Muscle layer of colon (tissue), 2 donors: ENCODE data around the gene ADGRG3.

Experiments
- H3K27ac ChIP-seq: one replicate; pipeline ENCODE4 v1.7.0; 2013; ENCODE audit warnings: low read depth, mild to moderate bottlenecking, low read length, moderate library complexity
- H3K27me3 ChIP-seq, 2 donors: one replicate each; pipeline ENCODE4 v1.7.0; 2013; ENCODE audit warnings: low read length in 2 of 2, mild to moderate bottlenecking in 2 of 2; ENCODE audit not compliant: insufficient read depth in 2 of 2, control insufficient read depth in 1 of 2
- H3K36me3 ChIP-seq: one replicate; pipeline ENCODE4 v1.7.0; 2013; ENCODE audit warnings: mild to moderate bottlenecking, low read length; ENCODE audit not compliant: insufficient read depth
- H3K4me1 ChIP-seq: one replicate; pipeline ENCODE4 v1.7.0; 2013; ENCODE audit warnings: mild to moderate bottlenecking, low read length; ENCODE audit not compliant: insufficient read depth
- H3K4me3 ChIP-seq, 2 donors: one replicate each; pipeline ENCODE4 v1.7.0; 2013; ENCODE audit warnings: low read length in 2 of 2, low read depth in 1 of 2, mild to moderate bottlenecking in 1 of 2, moderate library complexity in 1 of 2
- H3K9ac ChIP-seq: one replicate; pipeline ENCODE4 v1.7.0; 2013; ENCODE audit warnings: low read length
- H3K9me3 ChIP-seq: one replicate; pipeline ENCODE4 v1.7.0; 2013; ENCODE audit warnings: mild to moderate bottlenecking, low read length
- donor health status: abdominal sarcoma.
- donor health status: Adenocarcinoma of cecum.

ADGRG3 gene

DNA sequence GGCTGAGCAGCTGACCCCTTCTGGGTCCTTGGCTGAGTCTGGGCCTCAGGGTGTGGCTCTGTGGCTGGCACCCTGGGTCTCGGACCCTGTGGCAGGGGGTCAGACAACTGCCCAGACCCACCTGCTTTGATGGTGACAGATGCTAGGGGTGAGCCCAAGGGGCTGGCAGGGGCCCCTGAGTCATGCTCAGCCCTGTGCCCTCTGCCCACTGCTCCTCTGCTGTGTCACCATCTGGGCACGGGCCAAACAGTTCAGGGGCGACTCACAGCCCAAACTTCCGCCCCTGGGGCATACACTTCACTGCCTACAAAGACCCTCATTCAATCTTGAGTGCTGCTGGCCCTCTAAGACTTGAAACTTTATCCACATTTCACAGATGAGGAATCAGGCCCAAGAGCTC is 33.9 kb upstream of the ADGRG3 start:
- no peaks in the 10 kb centered on the region for H3K36me3 ChIP-seq
- H3K27ac ChIP-seq: no peak overlapping the region
- peaks cover 0 to 37% of the 10 kb centered on the region in 2 donors for H3K27me3 ChIP-seq
- H3K4me1 ChIP-seq: no peaks in the 10 kb centered on the region
- H3K4me3 ChIP-seq: no peak overlapping the region
- no peak overlapping the region for H3K9ac ChIP-seq
- H3K9me3 ChIP-seq: no peaks in the 10 kb centered on the region

DNA sequence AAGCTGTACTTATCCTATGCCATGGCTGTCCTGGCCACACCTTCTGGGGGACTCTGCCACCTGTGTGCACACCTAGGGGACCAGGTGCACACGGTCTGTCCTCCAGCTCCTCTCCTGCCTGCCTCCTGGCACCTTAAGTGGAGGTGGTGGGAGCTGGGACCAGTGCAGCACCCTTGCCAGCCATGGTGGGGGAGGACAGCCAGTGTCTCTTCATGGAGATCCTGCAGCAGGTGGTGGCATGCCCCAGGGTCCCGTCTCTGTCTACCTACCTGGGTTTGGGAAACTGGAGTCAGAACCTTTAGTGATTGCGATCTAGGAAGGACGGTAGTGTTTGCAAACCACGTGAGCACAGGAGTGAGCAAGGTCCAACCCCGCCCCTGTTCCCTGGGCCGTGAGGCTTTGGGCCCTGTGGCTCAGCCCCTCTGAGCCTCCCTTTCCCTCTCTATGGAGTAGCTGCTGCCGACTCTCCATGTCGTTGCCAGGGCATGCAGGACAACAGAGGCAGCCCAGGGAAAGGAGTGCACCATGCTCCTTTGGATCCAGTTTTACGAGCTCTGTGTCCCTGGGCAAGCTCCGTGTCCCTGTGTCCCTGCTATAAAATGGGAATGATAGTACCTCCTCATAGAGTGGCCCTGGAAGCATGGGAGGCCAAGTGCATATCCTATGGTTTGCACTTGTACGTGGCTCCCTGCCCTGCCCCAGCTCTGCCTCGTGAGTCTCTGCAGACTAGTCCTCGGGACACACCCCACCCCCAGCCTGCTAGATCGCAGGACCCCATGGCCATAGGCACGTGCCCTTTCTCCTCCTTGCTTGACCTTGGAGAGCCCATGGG is 32.6 kb upstream of the ADGRG3 start:
- no peak overlapping the region for H3K4me3 ChIP-seq
- H3K27me3 ChIP-seq: peaks cover 0 to 24% of the 10 kb centered on the region in 2 donors
- no peaks in the 10 kb centered on the region for H3K4me1 ChIP-seq
- H3K9me3 ChIP-seq: no peaks in the 10 kb centered on the region
- no peaks in the 10 kb centered on the region for H3K36me3 ChIP-seq
- H3K27ac ChIP-seq: no peak overlapping the region
- H3K9ac ChIP-seq: no peak overlapping the region

DNA sequence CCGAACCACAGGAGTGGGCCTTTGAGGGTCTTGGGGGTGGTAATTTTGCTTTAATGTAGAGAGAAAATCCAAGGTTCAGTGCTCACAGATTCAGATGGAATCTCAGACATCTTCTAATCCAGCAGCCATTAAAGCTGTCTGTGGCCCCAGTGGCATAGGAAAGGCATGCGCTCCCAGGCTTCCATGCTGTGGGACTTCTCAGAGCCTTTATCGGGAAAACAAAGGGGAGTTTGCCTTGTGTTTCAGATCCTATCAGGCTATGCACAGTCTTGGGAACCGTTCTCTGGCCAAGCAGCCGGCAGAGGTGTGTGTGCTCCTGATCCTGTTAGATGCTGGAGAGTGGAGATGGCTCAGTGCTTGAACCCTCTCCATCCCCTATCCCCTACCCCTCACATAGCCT is 31.9 kb upstream of the ADGRG3 start:
- H3K36me3 ChIP-seq: no peaks in the 10 kb centered on the region
- peaks cover 0 to 19% of the 10 kb centered on the region in 2 donors for H3K27me3 ChIP-seq
- H3K9ac ChIP-seq: no peak overlapping the region

DNA sequence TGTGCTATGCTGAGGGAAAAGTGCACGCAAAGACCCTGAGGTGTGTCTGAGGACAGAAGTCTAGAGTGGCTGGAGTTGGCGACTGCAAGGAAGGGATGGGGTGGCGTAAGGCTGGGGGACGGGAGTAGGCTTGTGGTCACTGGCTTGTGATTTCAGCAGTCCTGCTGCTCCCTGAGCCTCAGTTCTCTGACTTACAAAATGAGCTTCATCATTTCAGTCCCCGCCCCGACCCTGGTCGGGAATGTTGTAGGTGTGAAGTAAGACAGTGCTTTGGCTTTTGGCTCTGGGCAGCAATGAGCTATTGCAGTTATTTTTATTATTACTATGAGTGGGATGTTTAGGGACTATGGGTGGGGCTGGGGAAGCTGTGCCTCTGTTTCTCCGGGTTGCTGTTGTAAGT is 31.1 kb upstream of the ADGRG3 start:
- no peaks in the 10 kb centered on the region for H3K36me3 ChIP-seq
- H3K9me3 ChIP-seq: no peaks in the 10 kb centered on the region
- H3K9ac ChIP-seq: no peak overlapping the region
- peaks cover 0 to 19% of the 10 kb centered on the region in 2 donors for H3K27me3 ChIP-seq
- H3K4me1 ChIP-seq: no peaks in the 10 kb centered on the region
- H3K27ac ChIP-seq: no peak overlapping the region
- H3K4me3 ChIP-seq: no peak overlapping the region

More for the DNA sequence above, 31.9 kb upstream of the ADGRG3 start:
- Histone ChIP-seq H3K4me3 (no peak overlapping the region), H3K9me3 (no peaks in the 10 kb centered on the region), H3K4me1 (no peaks in the 10 kb centered on the region), H3K27ac (no peak overlapping the region)

DNA sequence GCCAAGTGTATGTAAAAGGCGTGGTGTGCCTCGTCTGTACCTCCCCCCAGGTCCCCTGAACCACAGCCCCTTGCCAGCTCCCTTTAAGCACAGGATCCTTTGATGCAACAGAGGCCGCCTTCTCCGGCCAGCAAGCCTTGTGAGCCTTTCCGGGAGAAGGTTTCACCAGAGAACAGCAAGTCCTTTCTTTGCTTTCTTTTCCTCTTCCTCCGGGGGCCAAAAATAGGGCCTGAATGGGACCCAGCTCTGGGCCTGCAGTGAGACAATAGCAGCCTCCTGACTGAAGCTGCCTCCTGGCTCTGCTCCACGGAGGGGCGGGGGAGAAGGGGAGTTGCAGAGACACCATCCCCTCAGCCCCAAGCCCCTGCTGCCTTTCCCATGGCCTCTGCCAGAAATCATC is 30.7 kb upstream of the ADGRG3 start:
- Histone ChIP-seq H3K9me3 (no peaks in the 10 kb centered on the region), H3K27me3 (peaks cover 0 to 19% of the 10 kb centered on the region in 2 donors), H3K9ac (no peak overlapping the region), H3K4me3 (no peak overlapping the region), H3K27ac (no peak overlapping the region), H3K36me3 (no peaks in the 10 kb centered on the region), H3K4me1 (no peaks in the 10 kb centered on the region)

DNA sequence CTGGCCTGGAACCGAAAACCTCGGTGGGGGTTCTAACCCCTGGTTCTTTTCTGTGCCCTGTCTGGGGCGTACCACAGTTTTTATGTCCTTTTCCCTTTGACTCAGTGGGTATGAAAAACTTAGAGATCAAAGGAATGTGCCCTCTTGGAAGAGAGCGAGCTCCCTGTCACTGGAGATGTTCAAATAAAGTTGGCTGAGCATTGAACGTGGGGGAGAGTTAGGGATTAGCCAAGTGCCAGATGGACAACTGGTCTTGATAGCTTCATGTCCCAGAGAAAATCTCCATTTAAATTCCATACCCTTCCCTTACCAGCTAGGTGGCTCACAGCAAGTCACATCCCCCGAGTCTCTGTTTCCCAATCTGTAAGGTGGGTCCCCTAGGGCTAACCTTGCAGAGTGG is 30.1 kb upstream of the ADGRG3 start:
- Histone ChIP-seq H3K4me3 (no peak overlapping the region), H3K27me3 (peaks cover 0 to 19% of the 10 kb centered on the region in 2 donors), H3K9me3 (no peaks in the 10 kb centered on the region), H3K9ac (no peak overlapping the region), H3K36me3 (no peaks in the 10 kb centered on the region), H3K4me1 (no peaks in the 10 kb centered on the region), H3K27ac (no peak overlapping the region)

DNA sequence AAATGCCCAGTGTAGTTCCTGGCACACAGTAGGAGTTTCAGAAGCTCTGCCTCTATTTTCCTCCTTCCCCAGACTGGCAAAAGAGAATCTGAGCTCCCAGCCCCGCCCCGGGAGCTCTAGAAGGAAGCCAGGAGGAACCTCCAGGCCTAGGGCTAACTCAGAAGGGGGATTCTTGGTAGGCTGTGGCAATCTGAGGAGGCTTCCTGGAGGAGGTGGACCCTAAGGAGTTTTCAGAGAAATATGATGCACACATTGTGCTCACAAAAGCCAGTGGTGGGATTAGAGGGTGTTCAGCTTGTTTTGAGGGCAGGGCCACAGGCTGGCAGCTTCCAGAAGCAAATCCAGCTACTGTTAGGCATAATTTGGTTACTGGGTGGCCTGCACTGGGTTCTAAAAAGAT is 29.7 kb upstream of the ADGRG3 start:
- Histone ChIP-seq H3K4me1 (no peaks in the 10 kb centered on the region), H3K4me3 (no peak overlapping the region), H3K9me3 (no peaks in the 10 kb centered on the region), H3K36me3 (no peaks in the 10 kb centered on the region), H3K27ac (no peak overlapping the region), H3K27me3 (peaks cover 0 to 19% of the 10 kb centered on the region in 2 donors), H3K9ac (no peak overlapping the region)

DNA sequence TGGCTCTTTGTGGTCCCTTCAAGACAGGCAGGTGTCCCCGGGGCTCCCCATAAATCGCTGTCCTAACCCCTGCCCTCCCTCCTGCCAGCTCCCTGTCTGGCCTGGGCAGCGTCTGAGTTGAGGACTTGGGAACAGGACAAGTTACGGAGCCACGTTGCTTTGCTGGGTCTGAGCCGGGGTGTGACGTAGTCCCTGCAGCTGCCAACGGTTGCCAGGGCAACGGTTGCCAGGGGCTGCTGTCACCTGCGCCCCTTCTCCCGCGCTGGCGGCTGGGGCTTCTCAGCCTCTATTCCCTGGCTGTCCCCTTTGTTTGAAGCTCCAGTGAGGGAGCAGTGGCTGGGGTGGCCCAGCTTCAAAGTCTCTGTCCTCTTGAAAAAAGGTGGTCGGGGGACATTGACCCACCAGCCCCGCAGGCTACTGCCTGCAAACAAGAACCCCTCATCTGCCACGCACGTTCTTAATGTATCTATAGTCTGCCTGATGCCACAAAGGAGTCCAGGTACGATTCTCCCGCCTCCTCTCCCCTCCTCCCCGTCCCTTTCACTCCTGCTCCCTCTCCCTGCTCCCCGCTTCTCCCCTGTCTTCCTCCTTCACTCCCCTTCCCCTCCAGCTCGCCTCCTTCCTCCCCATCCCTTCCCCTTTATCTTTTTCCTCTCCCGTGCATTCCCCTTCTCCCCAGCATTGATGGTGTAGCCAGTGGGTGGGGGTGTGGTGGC is 28.8 kb upstream of the ADGRG3 start:
- Histone ChIP-seq H3K9me3 (no peaks in the 10 kb centered on the region), H3K27me3 (peaks cover 0 to 19% of the 10 kb centered on the region in 2 donors)

DNA sequence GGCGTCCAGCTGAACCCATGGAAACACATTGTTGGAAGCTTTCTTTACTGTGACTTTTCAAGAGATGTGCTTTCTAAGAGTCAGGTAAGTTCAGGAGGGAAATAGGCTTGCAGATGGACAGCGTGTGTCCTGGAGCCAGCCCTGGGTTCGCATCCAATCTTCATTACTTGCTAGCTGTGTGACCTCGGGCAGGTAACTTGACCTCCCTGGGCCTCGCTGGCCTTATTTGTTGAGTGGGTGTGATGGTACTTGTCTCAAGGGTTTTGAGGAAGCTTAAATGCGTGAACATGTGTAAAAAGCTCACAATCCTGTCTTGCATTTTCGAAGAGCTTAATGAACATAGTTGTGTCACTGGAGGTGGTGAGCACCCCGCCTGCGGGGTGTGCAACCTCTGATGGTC is 27.9 kb upstream of the ADGRG3 start:
- no peaks in the 10 kb centered on the region for H3K9me3 ChIP-seq
- no peak overlapping the region for H3K27ac ChIP-seq
- no peak overlapping the region for H3K9ac ChIP-seq
- no peaks in the 10 kb centered on the region for H3K4me1 ChIP-seq
- no peak overlapping the region for H3K4me3 ChIP-seq
- no peaks in the 10 kb centered on the region for H3K36me3 ChIP-seq
- peaks cover 0 to 19% of the 10 kb centered on the region in 2 donors for H3K27me3 ChIP-seq

More for the DNA sequence above, 28.8 kb upstream of the ADGRG3 start:
- Histone ChIP-seq H3K27ac (no peak overlapping the region), H3K4me1 (no peaks in the 10 kb centered on the region), H3K4me3 (no peak overlapping the region), H3K36me3 (no peaks in the 10 kb centered on the region), H3K9ac (no peak overlapping the region)

DNA sequence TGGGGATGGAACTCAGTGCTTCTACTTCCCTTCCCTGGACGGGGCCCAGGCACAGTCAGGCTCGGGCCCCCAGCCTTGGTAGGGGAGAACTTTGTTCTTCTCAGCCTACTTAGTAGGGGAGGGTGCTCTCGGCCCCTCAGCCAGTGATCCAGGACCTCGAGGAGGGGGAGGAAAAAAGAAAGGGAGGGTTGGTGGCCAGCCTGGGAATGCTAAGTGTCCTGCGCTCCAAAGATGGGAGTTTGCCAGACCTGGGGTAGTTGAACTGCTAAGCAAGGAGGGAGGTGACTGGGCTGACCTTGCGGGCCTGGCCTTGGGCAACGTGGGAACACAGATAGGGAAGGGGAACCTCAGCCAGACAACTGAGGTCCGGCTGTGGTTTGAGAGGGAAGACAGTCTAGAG is 27.5 kb upstream of the ADGRG3 start:
- Histone ChIP-seq H3K9ac (no peak overlapping the region), H3K9me3 (no peaks in the 10 kb centered on the region)

DNA sequence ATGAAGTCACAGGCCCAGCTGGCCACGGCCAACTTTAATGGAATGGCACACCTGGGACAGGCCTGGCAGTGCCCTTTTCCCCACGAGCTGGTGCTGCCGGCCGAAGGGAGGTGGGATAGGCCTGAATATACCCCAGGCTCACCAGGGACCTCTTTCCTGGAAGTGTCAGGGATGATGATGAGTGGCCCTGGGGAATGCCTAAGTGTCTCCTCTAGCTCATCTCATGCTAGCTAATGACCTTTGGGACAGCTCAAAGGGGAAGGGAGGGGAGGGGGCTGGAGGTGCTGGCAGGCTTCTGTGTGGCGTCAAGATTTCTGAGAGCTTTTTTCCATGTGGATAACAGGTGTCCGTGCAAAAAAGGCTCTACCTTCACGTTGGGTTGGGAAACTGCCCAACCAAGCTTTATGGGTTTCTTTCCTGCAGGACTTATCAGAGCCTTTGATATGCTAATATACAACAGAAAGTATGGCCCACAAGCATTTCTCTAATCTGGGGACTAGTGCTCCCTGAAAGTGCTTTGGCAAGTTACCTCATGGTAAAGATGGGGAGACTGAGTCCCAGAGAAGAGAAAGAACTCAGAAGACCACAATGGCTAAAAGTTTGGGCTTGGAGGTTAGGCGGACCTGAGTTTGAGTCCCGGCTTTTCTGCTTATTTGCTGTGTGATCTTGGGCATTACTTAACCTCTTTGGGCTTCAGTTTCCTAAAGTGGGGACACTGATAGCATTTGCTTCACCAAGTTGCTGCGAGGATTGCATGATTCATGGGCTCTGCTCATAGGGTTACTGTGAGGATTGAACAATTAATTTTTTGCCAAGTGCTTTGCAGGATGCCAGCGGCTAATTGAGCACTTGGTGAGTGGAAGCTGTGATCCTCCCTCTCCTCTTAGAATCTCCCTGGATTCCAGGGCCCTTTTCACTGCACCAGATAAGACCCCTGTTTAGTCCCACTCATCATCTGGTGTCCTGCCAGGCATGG is 25.7 kb upstream of the ADGRG3 start:
- Histone ChIP-seq H3K4me1 (no peaks in the 10 kb centered on the region), H3K27ac (no peak overlapping the region), H3K27me3 (peaks cover 0 to 10% of the 10 kb centered on the region in 2 donors), H3K9ac (no peak overlapping the region), H3K4me3 (no peak overlapping the region), H3K9me3 (no peaks in the 10 kb centered on the region), H3K36me3 (no peaks in the 10 kb centered on the region)

More for the DNA sequence above, 27.5 kb upstream of the ADGRG3 start:
- Histone ChIP-seq H3K4me3 (no peak overlapping the region), H3K4me1 (no peaks in the 10 kb centered on the region), H3K27me3 (peaks cover 0 to 16% of the 10 kb centered on the region in 2 donors), H3K36me3 (no peaks in the 10 kb centered on the region), H3K27ac (no peak overlapping the region)
